DMS153 (cell line): ENCODE measurements around the gene PPP1CB.
"Not testable (repeated sequence)": the region's sequence is repeated elsewhere in the genome, so short reads cannot be mapped to it uniquely, and the experiment has no call there.

Experiments used
- DNase-seq: peaks from one replicate; lab custom pipeline; 2025; lab: John Stamatoyannopoulos, UW

The PPP1CB gene

DNA sequence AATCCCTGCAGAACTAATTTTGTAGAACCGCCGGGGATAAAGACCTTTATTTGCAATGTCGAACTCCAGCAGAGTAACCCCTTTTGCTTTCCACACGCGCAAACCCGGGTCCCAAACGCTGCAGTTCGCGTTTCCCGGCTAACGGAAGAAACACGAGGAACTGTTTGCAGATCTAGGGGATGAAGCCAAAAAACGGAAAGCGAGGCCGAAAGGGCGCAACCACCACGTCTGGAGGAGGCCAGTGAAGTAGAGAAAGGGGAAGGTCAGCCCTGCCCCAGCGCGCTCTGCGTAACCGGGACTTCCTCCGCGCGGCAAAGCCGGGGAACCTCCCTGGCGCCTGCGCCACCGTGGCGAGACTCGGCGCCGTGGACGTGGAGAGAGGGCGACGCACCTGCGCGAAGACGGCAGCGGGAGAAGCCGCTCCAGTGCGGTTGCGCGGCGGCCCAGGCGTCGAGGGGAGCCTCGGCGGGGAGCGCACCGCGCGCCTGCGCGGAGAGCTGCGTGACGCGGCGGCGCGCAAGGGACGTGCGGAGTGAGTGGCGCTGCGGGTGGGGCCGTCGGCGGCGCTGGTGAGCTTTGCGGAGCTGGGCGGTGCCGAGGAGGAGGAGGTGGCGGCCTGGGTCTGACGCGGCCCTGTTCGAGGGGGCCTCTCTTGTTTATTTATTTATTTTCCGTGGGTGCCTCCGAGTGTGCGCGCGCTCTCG, at the start of gene PPP1CB:
PPP1CB (plus strand) TSS at position 579 of the 704 bp plus-strand sequence. CDS start 295 bp downstream, outside the sequence.
- peak; percentile 89 for DNase-seq

DNA sequence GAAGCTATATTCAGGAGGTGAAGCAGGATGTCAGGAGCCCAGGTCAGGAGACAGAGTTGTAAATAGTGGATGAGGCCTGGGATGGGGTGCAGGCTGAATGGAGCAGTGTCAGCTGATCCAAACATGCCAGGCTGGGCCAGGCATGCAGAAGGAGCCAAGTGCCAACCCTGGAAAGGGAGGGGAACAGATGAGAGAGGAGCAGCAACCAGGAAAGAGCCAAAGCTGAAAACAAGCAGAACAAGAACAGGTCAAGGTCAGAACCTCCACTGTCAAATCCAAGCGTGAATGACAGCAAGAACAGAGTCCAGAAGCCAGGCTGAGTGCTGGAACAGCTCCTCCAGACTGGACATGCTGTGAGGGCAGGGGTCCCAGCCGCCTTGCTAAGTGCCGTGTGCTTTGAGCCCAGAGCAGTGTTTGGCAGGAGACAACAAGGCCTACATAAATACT, 49.2 kb upstream of the PPP1CB start:
- no peak for DNase-seq

DNA sequence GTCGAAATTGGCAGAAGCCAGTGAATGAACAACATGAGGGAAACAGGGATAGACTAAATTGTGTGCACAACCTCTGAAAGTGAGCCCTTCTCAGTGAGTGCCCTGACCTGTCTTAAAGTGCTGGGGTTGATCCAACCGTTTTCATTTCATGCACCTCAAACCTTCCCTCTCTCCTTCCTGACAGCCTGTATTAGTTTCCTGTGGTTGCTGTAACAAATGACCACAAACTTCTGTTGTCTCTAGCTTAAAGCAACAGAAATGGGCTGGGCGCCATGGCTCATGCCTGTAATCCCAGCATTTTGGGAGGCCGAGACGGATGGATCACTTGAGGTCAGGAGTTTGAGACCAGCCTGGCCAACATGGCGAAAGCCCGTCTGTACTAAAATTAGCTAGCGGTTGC, 48.8 kb upstream of the PPP1CB start:
- no peak for DNase-seq

DNA sequence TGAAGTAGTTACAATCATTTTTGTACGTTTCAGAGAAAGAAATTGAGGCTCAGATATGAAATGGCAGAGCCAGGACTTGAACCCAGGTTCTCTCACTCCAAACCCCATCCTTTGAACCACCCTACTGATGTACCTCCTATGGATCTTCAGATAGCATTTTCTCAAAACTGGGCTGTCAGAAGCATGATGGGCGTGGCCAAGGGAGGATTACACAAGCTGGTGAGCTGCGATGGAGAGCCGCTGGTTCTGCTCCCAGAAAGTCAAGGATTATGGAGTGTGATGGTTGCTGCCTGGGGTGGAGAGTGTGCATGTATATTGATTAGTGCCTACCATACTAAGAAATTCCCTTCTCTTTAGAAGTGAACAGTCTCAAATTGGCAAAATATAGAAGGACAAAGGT, 47.0 kb upstream of the PPP1CB start:
- DNase-seq, result no peak

DNA sequence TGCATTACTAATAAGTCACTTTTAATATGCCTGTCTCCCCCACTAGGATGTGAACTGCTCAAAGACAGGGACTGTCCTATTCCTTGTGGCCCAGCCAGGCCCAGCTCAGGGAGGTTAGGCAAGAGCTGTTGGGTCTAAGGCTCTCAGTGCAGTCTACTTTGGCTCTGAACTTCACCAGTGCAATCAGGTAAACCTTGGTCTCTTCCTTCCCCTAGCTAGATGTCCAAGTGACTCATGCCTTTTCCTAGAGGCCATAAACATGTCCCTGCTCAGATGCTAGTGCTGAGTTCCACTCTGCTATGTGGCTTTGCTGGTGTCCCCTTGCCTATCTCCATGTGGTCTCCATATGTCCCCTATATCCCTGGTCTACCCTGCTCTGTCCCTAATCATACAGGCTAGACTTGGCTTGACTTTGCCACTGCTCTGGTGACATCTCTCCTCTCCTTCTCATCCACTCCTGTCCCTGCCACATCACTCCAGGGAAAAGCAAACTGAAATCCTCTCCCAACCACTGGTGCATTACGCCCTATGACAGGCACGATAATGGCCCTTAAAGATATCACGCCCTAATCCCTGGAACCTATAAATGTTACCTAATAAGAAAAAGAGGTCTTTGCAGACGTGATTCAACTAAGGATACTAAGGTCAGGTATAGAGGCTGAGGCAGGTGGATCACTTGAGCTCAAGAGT, 45.7 kb upstream of the PPP1CB start:
- no peak for DNase-seq

DNA sequence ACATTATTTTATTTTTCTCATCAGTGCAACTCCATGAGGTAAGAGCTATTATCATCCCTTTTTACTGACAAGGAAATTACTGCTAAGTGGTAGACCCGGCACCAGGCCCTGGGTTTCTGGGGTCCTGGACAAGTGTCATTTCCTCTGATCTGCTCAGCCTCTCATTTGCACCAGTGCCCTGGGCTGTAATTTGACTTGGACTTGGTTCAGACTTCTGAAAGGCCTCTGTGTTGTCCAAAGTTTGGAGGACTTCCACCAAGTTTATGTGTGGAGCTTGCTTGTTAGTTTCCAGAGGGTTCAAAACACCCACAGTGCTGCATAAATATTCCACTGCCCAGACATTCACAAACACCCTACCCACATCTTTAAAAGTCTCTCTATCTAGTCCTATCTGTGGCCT, 44.0 kb upstream of the PPP1CB start:
- no peak for DNase-seq

DNA sequence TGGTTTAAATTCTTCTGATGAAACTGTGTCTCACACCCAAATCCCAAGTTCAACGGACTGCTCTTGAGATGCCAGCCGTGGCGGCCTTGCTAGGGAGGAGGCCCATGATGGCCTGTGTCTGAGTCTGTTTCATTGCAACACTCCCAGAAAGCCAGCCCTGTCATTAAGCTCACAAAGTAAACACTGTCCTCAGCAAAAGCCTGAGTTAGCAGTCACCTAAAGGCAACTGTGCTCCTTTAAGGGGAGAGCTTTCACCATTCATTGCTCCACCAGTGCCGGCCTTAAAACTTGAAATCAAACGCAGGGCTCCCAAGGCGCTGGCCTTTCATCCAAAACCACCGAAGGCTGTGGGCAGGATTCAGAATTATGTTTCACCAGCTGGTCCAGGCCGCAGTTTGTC, 42.5 kb upstream of the PPP1CB start:
- DNase-seq, result peak; percentile 32

DNA sequence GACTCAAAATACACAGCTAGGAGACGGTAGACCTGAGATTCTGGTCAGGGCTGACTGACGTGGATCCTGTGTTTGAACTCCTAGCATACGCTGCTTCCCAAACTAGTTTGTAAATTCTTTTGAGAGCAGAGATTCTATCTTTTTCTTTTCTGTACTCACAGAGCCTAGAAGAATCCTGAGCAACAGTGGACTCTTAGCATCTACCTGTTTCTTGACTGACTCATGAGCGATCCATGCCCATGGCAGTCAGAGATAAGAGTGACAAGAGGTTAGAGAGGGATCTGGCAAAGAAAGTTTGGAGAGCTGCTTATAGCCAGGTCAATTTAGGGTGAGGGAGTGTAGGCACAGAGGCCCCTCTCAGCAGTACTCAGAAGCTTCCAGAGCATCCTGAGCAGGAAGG, 41.1 kb upstream of the PPP1CB start:
- DNase-seq, result no peak

DNA sequence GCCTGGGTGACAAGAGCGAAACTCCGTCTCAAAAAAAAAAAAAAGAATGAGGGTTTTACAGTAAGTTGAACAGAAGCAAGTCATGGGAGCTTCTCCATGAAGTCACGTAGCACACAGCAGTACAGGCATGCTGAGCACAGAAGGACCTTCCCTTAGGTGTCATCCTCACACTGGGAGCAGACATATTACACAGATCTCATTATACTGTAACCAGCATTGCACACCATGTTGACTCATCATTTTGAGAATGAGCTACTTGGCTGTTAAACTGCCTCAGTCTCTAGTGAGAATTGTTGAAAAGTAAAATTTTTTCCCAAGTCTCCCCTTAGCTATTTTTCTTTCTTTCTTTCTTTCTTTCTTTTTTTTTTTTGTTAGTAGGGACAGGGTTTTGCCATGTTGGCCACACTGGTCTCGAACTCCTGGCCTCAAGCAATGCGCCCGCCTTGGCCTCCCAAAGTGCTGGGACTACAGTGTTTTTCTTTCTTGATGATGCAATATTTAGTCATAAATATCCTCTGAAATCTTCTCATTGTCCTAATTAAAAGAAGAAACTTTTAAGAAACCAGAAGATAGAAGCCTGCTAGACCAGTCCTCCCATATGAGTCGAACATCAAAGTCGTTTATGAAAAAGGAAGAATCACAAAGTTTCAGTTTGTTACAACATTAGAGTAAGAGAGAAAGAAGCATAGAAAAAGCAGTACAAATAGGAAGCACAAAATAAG, 37.9 kb upstream of the PPP1CB start:
- no peak for DNase-seq

DNA sequence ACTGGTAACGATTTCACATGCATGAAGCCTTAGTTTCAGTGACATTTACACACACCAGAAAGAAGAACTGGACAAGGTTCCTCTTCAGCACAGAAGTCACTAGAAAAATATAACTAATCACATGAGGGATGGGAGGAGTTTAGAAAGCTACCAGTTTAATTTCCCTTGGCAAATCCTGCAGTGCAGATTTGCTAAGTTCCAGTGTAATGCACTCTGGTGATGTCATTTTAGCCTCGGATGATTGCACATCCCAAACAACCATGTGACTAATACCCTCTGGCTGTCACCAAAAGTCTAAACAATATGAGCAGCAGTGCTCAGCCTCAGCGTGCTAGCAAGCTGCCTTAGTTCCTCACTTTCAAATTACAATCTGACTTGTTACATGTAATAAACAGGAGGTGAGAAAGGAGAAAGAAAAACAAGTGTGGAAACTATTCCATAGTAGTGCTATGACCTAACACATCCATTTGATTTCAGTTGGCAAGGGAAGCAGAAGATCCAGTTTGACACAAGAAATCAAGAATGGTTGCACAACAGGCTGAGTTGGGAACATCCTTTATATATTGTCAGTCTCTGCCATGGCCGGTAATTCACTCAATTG, 35.3 kb upstream of the PPP1CB start:
- peak; percentile 52 for DNase-seq

DNA sequence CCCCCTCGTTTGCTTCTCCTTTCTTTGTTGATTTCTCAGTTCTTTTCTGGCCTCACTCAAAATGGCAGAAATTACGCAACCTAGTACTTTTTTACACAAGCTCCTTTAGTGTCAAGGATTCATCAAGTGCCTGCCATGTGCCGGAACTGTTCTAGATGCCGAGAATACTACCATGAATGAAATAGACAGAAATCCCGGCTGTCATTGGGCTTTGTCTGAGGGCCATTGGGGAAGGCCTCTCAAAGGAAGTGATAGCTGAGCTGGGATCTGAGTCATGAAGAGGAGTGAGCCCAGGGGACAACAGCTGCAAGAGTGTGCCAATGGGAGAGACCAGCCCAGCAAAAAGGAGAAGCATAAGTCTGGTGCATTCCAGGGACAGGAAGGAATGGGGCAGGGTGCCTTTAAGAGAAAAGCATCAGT, 34.3 kb upstream of the PPP1CB start:
- peak; percentile 26 for DNase-seq

DNA sequence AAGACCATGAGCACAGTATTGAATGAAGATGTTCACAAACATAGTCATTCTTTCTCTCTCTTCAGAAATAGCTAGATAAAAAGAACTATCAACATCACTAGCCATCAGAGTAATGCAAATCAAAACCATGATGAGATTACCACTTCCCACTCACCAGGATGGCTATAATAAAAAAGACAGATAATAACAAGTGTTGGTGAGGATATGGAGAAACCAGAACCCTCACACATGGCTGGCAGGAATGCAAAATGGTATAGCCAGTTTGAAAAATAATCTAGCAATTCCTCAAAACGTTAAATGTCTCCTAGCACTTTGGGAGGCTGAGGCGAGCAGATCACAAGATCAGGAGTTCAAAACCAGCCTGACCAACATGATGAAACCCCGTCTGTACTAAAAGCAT, 31.3 kb upstream of the PPP1CB start:
- DNase-seq, result no peak

DNA sequence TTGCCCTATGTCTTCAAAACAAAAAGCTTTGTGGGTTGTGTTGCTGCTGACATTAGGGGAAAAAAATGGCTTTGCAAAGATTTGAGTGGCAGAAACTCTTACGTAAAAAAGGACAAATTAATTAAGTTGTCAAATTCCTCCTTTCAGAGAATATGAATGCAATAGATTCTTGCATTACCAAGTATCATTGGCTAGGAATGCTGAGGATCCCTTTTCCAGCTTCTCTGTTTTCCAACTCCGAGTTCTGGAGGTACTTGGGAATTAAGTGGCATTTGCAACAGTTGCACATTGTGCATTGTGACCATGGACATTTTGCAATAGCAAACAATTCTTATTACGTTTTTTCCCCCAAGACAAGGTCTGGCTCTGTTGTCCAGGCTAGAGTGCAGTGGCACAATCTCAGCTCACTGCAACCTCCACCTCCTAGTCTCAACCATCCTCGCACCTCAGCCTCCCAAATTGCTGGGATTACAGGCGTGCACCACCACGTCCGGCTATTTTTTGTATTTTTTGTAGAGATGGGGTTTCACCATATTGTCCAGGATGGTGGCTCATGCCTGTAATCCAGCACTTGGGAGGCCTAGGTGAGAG, 29.9 kb upstream of the PPP1CB start:
- DNase-seq, result no peak

DNA sequence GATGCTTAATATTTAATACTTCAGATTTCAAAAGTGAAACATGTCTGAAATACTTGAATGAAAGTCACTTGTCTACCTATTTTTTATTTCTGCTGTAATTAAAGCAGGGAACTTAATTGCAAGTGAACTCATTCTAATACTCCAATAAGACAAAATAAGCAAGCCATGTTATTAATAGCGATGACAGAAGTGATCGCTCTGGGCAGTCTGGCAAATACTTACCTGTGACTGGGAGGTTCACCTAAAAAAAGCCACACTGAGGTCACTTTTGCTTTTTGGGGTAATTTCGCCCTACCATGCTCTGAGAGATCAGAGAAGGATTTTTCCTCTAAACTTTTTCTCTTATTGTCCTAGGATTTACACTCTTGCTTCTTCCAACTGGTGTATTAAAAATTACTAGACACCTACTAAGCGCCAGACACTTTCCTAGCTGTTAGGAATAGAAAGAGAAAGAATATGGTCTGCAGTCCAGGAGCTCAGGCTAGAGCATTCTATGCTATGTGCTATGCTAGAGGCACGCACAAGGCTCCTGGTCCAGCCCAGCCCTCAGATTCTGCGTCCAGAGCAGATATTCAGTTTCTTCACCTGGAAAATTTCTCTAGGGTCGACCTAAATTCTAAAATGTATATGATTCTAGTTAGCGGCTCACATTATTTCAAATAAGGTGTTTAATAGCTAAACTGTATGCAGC, 26.5 kb upstream of the PPP1CB start:
- no peak for DNase-seq

DNA sequence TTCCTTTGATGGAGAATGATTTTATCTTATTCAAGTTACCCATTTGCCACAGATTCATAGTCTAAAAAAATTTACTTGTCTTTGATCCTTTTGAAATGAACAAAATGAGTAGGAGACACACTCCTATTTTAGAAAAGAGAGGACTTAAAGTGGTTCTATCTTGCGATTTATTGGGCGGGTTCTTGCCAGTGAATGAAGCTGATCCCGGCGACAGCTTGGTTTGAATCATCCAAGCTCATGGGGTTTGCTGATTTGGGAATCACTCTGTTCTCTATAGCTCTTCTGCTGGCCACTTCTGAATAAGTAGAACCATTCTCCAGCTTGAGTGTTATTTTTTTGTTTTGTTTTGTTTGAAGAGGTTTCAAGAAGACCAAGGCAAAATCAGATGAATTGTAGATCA, 25.5 kb upstream of the PPP1CB start:
- DNase-seq, result no peak

DNA sequence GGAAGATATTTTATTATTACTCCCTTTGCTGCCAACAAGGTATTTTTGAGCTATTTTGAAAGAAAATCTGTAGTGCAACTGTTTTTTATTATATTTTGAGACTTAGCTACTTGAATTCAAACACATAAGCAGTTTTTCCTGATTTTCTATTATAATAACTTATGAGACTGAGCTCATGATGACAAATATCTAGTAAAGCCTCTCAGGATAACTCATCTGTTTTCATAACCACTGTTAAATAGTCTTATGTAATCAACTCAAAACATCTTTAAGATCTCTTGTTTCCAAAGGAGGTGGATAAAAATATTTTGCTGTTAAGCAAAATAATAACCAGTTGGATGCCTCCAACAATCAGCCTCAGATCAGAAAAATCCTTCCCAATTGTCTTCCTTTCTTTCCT, 21.9 kb upstream of the PPP1CB start:
- no peak for DNase-seq

DNA sequence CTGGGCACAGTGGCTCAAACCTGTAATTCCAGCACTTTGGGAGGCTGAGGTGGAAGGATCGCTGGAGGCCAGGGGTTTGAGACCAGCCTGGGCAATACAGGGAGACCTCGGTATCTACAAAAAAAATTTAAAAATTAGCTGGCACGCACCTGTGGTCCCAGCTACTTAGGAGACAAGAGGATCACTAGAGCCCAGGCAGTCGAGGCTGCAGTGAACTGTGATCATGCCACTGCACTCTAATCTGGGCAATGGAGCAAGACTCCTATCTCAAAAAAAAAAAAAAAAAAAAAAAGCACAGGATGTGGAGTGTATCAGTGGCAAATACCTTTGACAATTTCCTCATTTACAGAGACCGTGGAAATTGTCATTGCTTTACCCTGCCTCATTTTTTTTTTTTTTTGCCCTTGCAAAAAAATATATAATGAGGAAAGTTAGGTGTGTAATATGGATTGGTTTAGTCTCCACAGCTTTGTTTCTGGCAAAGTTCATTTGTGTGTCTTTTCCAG, 20.9 kb upstream of the PPP1CB start:
- no peak for DNase-seq

DNA sequence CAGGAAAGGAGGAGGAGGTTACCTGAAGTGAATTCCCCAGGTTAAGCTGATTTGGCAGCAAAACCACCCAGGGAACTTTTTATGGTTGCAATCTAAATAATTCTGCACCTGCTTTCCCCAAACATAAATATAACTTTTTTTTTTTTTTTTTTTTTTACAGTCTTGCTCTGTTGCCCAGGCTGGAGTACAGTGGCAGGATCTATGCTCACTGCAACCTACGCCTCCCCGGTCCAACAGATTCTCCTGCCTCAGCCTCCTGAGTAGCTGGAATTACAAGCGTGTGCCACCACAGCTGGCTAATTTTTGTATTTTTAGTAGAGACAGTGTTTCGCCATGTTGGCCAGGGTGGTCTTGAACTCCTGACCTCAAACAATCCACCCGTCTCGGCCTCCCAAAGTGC, 16.1 kb upstream of the PPP1CB start:
- no peak for DNase-seq

DNA sequence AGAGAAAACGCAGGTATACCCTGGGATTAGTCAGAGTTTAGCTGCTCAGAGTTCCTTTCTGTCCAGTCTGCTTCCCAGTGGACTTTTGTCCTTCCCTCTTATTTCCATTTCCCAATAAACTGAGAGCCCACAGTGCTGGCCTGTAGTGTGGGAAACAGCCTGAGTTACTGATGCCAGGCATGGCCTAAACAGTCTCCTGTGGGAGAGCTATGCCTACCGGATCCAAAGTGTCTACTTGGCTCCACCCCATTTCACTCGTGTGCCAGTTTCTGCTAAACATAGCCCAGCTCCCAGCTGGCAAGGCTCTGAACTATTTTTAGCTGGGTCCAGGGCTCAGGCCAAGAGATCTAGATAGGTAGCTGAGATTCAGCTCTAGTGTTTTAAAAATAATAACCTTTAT, 15.6 kb upstream of the PPP1CB start:
- no peak for DNase-seq

DNA sequence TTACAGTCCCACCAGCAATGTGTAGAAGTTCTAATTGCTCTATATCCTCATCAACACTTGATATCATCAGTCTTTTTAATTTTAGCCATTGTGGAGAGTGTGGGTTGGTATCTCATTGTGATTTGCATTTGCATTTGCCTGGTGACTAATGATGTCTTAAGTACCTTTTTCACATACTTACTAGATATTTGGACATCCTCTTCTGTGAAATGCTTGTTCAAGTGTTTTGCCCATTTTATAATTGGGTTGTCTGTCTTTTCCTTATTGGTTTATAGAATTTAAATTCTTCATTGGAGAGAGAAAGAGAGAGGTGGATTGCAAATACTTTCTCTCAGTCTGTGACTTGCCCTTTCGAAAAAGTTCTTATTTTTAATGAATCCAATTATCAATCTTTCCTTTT, 14.0 kb upstream of the PPP1CB start:
- no peak for DNase-seq

DNA sequence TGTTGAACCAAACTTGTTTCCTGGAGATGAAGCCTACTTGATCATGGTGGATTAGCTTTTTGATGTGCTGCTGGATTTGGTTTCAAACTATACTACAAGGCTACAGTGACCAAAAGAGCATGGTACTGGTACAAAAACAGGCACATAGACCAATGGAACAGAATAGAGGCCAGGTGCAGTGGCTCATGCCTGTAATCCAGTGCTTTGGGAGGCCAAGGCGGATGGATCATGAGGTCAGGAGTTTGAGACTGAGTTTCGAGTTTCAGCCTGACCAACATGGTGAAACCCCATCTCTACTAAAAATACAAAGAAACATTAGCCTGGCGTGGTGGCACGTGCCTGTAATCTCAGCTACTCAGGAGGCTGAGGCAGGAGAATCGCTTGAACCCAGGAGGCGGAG, 9.0 kb upstream of the PPP1CB start:
- DNase-seq, result not testable (repeated sequence)
